ENCODE results near the gene ABCA8. TPM values are rescaled to one million over a fixed set of nuclear protein-coding genes. Genes with fewer than 3 reads are reported as not detected.
"Not testable (repeated sequence)": the region's sequence is repeated elsewhere in the genome, so short reads cannot be mapped to it uniquely, and the experiment has no call there.

The ABCA8 gene
- total RNA-seq, 1 experiment from 2014 or later: not detected

DNA sequence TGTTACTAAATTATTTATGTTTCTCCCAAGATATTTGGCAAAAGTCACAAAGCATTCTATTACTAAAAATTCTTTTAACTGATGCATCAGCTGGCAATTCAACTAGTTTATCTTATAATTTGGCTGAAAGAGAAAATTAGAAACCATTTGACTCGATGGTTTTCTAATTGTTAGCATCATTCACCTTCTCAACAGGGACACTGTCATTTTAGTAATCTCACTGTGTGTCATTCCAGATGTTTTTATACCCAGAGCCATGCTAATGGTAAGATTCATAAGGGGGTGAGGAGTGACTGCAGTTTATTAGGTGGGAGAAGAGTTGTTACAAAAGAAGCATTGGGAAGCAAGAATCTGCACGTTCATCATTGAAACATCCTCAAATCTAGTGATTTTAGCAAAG lies 124.9 kb downstream of the ABCA8 start:
- DNase-seq (ENCODE audit: low read depth): no peak

DNA sequence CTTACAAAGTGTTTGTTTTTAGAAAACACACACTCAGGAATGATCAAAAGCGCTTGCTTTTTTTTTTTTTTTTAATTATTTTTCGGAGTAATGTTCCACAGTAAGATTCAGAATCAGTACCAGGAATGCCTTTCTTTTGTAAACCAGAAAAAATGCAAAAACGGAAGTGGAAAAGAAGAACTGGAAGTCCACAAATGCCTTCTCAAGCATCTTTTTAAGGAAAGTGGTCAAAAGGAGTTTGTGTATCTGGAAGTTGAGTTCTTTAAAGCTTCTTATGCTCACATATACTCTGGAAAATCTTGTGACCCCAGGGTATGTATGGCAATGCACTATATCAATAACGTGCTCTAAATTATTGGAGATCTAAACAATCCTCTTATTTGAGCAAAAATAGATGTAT lies 126.0 kb downstream of the ABCA8 start:
- no peak for DNase-seq (ENCODE audit: low read depth)

DNA sequence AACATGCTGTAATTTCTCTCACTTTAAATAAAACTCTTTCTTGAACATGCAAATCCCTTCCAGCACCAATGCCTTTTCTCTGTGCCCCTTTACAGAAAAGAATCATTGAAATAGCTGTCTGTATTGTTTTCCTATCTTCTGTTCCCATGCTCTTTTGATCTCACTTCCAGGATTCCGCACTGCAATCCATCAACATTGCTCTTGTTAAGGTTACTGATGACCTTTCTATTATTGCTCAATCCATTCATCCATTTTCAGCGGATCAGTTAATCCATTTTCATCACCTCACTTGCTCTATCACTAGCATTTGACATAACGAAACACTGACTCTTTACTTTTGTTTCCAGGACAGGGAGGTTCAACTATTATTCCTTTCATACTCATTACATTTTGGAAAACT lies 130.5 kb downstream of the ABCA8 start:
- no peak for DNase-seq (ENCODE audit: low read depth)

DNA sequence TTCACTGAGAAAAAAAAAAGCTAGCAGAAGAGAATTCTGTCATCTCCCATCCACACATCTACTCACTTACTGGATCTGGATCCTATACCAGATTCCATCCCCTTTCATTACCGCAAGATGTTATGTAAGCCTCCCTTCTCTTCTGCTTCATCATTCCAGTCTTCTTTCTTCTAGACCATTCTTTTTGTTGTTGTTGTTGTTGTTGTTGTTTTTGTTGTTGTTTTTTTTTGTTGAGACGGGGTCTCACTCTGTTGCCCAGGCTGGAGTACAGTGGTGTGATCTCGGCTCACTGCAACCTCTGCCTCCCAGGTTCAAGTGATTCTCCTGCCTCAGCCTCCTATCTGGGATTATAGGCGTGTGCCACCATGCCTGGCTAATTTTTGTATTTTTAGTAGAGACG lies 131.0 kb downstream of the ABCA8 start:
- DNase-seq (ENCODE audit: low read depth): not testable (repeated sequence)

DNA sequence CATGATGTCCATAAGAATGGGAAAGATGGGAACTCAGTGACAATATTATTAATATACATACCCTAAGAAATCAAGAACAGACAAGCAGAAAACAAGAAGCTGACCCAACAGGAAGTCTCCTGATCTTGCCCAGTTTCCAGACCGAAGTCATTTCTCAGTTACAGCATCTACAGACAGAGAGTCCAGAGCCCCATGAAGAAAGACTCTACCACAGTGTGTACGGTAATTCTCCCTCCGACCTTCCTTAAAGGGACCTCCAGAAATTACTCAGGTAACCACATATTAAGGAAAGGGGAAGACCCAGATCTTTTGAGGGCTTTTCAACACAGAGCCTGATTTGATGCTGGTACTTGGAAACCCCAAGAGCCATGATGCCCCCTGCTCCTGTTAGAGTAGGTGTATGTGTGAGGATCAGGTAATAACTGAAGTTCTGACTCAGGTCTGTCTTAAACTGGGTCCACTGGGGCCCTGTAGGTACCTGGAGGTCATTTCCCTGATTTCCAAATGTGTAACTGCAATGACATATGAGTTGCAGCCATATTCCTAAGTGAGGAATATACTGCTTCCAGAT lies 132.4 kb downstream of the ABCA8 start:
- DNase-seq (ENCODE audit: low read depth): no peak

DNA sequence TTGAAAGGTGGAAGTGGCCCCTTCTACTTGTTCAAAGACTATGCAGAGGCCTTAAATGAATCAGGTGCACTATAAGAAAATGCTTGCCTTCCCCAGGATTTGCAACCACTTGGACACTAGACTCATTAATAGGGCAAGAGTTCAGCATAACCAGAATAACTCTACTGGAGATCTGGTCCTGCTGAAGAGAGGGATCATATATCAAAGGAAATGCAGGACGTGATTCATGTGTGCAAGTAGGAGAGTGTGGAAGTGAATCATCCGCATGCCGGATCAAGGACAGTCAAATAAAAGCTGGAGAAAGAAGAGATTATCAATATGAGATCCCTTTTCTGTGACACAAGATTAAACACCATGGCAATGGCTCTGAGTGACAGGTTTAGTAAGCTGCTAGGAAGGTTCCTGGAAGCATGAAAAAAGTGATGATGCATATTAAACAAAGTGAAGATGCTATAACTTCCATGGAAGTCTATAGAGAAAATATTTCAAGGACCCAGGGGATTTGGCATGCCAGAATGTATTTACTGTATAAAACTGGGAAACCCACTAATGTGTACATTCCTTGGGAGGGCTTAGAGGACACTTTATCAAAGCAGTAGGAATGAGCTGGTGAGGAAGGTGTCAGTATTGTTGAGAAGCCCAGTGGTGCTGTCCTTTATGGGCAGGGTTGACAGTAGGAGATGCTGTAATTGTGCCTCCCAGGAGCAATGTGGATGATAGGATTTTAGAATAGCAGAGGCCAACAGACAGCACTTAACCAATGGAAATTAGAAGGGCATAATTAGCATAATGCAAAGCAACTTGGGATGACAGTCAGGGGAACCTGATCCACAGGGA lies 133.1 kb downstream of the ABCA8 start:
- DNase-seq (ENCODE audit: low read depth): peak; percentile 94

DNA sequence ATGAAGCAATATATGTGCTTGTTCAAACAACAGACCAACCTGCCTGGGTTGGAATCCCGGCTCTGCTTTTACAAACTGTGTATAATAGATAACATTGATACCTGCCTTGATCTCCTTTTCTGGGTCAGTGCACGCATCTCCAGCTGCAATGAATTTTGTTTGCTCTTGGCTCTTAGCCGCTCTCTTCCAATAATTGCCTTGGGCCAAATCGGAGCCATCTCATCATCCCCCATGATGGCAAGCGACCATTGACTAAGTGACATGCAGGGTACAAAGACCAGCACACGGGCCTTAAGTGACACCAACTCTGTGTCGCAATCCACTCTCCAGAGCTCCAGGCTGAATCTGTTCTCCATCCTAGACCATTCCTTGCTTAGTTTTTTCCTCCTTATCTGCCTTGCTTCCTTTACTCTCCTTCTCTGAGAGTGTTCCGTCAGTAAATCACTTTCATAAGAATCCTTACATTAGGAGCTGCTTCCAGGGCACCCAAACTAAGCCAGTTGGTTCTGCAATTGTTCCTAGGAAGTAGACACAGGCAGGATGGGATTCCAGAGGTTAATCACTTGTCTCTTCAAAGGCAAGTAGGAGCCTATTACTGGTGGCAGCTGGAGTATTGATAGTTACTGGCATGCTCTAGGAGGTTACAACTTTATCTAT lies 134.2 kb downstream of the ABCA8 start:
- DNase-seq (ENCODE audit: low read depth): no peak

DNA sequence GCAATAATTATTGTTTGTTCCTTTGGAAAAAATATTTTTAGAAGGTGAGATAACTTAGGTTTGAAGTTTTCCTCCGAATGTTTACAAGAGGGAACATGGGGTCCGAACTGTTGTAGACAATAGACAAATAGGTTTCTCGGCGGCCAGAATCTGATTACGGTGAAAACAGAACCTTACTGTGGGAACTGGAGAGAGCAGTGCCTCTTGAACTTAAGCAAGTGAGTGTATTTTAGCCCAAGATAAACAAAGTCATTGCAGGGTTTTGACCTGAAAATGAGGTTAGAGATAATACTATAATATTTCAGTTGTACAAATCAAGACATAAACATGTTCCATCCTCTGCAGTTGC lies 134.7 kb downstream of the ABCA8 start:
- no peak for DNase-seq (ENCODE audit: low read depth)

DNA sequence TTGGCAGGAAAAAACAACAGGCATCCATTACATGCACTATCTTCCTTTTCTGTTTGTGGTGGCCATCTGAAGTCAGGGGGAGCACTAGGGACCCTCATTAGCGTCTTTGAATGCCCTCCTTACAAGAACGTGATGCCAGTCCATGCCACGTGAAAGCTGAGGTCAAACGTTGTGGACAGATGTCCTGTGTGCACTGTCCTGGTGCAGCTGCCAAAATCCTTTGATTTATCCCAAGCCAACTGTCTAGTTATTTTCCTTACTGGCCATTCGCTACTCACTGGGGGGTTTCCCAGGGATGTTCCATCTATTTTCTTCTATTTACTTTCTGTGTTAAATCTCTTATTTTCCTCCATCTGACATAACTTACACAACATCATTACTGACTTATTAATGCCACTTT lies 135.7 kb downstream of the ABCA8 start:
- DNase-seq (ENCODE audit: low read depth): no peak

Other genes starting within 250 kb of the ABCA8 start
- gene ABCA9, start 105.5 kb upstream of the ABCA8 start, total RNA-seq (2014; rRNA removed; shearing (Covaris generic)): not detected in 2 replicates
- 0.10 TPM in 1 of 2 replicates, not detected in the other for gene ABCA6, start 186.5 kb upstream of the ABCA8 start, total RNA-seq (2014; rRNA removed; shearing (Covaris generic))

All from RPMI7951 (cell line).